GM12892 (cell line): ENCODE results near the gene ZNF747.

Source experiments
- POLR2A ChIP-seq: IDR thresholded peaks from 2 replicates; pipeline ENCODE4 v1.6.1; 2011; ENCODE audit warnings: low read depth, low read length, control low read depth
- POLR2AphosphoS5 ChIP-seq: IDR thresholded peaks from 2 replicates; pipeline ENCODE4 v1.6.1; 2011; ENCODE audit warnings: low read depth, low read length, control low read depth

DNA sequence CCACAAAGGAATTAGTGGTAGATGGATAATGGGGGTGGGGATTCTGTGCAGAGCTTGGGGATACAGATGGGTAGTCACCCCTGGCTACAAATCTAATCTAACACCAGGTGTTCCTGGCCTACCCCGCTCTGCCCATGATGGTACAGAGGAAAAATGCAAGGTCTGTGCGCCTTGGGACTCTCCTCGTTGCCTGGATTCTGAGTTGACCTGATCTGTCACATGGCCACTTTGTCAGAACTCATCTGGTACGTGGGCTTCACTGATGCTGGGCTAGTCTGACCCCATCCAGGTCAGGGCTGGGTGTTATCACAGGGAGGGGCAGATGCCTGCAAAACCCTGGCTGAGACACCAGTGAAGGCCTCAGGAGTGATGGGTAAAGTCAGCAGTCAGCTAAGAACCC, 18.3 kb upstream of the ZNF747 start:
- no peak for TF ChIP-seq POLR2A
- TF ChIP-seq POLR2AphosphoS5 = no peak
